Upper lobe of right lung (tissue), 1 donor: Measurements from ENCODE around the gene DOCK10. TPM values are rescaled to one million over a fixed set of nuclear protein-coding genes. Genes with fewer than 3 reads are reported as not detected.
A peak's percentile ranks its signal among the peaks of the same experiment; 100 is the strongest.

Experiments
- ATAC-seq: fragments of 200-7000 bp; cut with Tn5 transposase; one replicate; pipeline ENCODE4 v1.9.1; 2020; ENCODE audit warnings: mild to moderate bottlenecking, moderate library complexity
- DNase-seq: peaks from one replicate; pipeline ENCODE4 v3.0.0-alpha.2; 2020
- H3K27ac ChIP-seq: fragments of 200-600 bp; one replicate; pipeline ENCODE4 v1.8.0; 2022
- H3K27me3 ChIP-seq: fragments of 200-600 bp; one replicate; pipeline ENCODE4 v1.8.0; 2022; ENCODE audit warnings: mild to moderate bottlenecking
- H3K36me3 ChIP-seq: fragments of 200-600 bp; one replicate; pipeline ENCODE4 v1.8.0; 2022
- H3K4me1 ChIP-seq: fragments of 200-600 bp; one replicate; pipeline ENCODE4 v1.8.0; 2022
- H3K4me3 ChIP-seq: fragments of 200-600 bp; one replicate; pipeline ENCODE4 v1.8.0; 2022; ENCODE audit warnings: mild to moderate bottlenecking
- H3K9me3 ChIP-seq: fragments of 200-600 bp; one replicate; pipeline ENCODE4 v1.8.0; 2022
- CTCF ChIP-seq: fragments of 200-600 bp; IDR thresholded peaks from one replicate; pipeline ENCODE4 v1.8.0; 2022; ENCODE audit warnings: antibody characterized with exemption
- intact Hi-C: fragments of 100-400 bp; cut with DNase I; formaldehyde crosslinking; loops from one replicate; pipeline ENCODE4 v1.11.0; 2022
- total RNA-seq: library from RNA; stranded (reverse); fragmentation: NEBNext Ultra II Directional; extraction: Animal tissue kit (Norgen Biotek cat#: 25700); gene quantifications from one replicate; pipeline ENCODE4 v1.2.1, GENCODE V29; 2021
- donor health status: DM: no; HTN: yes; CAD: no; lungs with severe emphysema.

The DOCK10 gene
- total RNA-seq, 1 donor from 2014 or later, result 35.8 TPM

- Histone ChIP-seq H3K4me1 (peaks cover 3% of the 10 kb centered on the region), H3K27me3 (peaks cover 14% of the 10 kb centered on the region), H3K36me3 (no peaks in the 10 kb centered on the region), H3K4me3 (peak overlapping the region; percentile 57), H3K9me3 (no peaks in the 10 kb centered on the region), H3K27ac (peak overlapping the region; percentile 58)
- DNase-seq, result peak; percentile 69
- peak; percentile 64 for ATAC-seq
- intact Hi-C loops, result no loop called here
- no peak for TF ChIP-seq CTCF
Observed at GRCh38 chr2:225041207-225041850, 939 bp downstream of the DOCK10 start.

- peak overlapping the region; percentile 58 for H3K27ac ChIP-seq
- H3K36me3 ChIP-seq, result no peaks in the 10 kb centered on the region
- intact Hi-C loops, result no loop called here
- H3K27me3 ChIP-seq, result peaks cover 14% of the 10 kb centered on the region
- TF ChIP-seq CTCF, result no peak
- H3K4me3 ChIP-seq, result peak overlapping the region; percentile 57
- ATAC-seq, result peak; percentile 10
- DNase-seq, result no peak
- H3K4me1 ChIP-seq, result peaks cover 3% of the 10 kb centered on the region
- no peaks in the 10 kb centered on the region for H3K9me3 ChIP-seq
Observed at GRCh38 chr2:225040856-225041206, 1.4 kb downstream of the DOCK10 start.

GRCh38 chr2:225040142-225040541, 2.1 kb downstream of the DOCK10 start:
- ATAC-seq, result no peak
- intact Hi-C loops, result no loop called here
- DNase-seq, result no peak
- Histone ChIP-seq H3K9me3 (no peaks in the 10 kb centered on the region), H3K36me3 (no peaks in the 10 kb centered on the region), H3K4me3 (no peak overlapping the region), H3K4me1 (peaks cover 3% of the 10 kb centered on the region), H3K27ac (no peak overlapping the region), H3K27me3 (peaks cover 14% of the 10 kb centered on the region)
- TF ChIP-seq CTCF, result no peak

GRCh38 chr2:225038231-225038523, 4.1 kb downstream of the DOCK10 start:
- DNase-seq, result no peak
- Histone ChIP-seq H3K36me3 (no peaks in the 10 kb centered on the region), H3K27ac (no peak overlapping the region), H3K9me3 (no peaks in the 10 kb centered on the region), H3K4me1 (peaks cover 3% of the 10 kb centered on the region), H3K4me3 (no peak overlapping the region), H3K27me3 (peaks cover 8% of the 10 kb centered on the region)
- intact Hi-C loops, result no loop called here
- no peak for ATAC-seq
- TF ChIP-seq CTCF, result no peak

GRCh38 chr2:225037415-225038230, 4.6 kb downstream of the DOCK10 start:
- Histone ChIP-seq H3K27me3 (peaks cover 8% of the 10 kb centered on the region), H3K36me3 (no peaks in the 10 kb centered on the region), H3K9me3 (no peaks in the 10 kb centered on the region), H3K4me3 (no peak overlapping the region), H3K27ac (no peak overlapping the region), H3K4me1 (peaks cover 3% of the 10 kb centered on the region)
- DNase-seq (no peak), ATAC-seq (no peak)
- no peak for TF ChIP-seq CTCF
- intact Hi-C loops, result no loop called here
